Subcutaneous adipose tissue (tissue), 4 donors: ENCODE results near the gene GNB1L. TPM values are rescaled to one million over a fixed set of nuclear protein-coding genes. Genes with fewer than 3 reads are reported as not detected.

Experiments used
- CTCF ChIP-seq: fragments of 450-650 bp; IDR thresholded peaks from one replicate; pipeline ENCODE4 v1.5.1; 2016; ENCODE audit warnings: low read depth, mild to moderate bottlenecking, control low read depth, antibody characterized with exemption, moderate library complexity
- total RNA-seq, 4 donors: library from RNA; depleted of rRNA; stranded (reverse); fragments of >200 nt; gene quantifications; one replicate each; pipeline ENCODE4 v1.1.0, GENCODE V29; 2016

Gene GNB1L
- total RNA-seq, 4 donors from 2014 or later, result 1.8 to 4.9 (median 3.9) TPM

DNA sequence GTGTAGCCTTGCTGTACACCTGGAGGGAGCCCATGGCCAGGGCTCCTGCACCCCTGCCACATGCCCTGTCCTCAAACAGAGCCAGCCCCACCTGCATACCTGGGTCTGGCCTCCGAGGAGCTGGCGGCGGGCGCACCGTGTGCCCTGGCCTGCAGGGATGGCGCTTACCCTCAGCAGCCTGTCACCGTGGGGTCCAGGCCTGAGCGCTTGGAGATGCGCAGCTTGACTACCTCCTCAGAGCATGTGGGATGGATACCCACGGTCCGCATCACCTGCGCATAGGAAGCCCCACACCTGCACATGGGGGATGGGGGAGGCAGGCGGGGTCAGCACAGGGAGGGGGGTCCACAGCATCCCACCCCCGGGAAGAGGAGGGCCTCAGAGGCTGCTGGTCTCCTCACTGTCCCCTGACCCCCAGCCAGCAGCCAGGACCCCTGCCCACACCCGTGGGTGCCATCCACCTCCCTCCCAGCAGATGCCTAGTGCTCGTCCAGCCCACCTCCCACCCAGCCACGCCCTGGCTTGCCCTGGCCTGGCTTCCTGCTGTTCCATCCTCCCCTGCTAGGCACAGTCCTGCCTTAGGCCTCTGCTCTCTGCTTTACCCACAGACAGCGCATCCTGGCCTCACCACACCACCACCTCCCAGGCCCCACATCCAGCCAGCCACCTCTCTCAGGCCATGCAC, 22.4 kb upstream of the GNB1L start:
- no peak for TF ChIP-seq CTCF

DNA sequence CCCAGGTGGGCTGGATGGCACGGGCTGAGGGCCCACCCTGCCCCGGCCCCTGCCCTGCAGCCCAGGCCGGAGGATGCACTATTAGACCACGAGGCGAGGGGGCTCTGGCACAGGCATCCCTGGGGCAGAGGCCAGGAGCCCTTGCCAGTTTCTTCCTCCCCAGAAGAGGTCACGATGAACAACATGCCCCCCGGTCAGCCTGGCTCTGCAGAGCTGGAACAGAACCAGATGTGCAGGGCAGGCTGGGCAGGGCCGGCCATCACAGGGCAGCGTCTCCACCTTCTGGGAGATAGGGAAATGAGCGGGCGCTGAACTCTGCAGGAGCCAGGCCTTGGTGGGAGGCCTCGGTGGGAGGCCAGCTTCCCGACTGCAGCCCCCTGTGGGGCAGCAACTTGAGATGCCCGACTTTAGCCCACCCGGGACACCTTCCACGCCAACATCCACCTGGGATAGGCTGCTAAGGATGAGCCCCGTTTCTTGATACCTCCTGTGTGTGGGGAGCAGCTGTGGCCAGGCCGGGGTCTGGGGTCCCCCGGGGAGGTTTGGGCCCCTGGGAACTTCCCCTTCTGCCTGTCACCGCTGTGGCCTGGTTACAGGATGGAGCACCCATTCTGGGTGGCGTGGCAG, 21.8 kb upstream of the GNB1L start:
- TF ChIP-seq CTCF, result no peak

GRCh38 chr22:19875531-19876313, 21.0 kb upstream of the GNB1L start:
- no peak for TF ChIP-seq CTCF

DNA sequence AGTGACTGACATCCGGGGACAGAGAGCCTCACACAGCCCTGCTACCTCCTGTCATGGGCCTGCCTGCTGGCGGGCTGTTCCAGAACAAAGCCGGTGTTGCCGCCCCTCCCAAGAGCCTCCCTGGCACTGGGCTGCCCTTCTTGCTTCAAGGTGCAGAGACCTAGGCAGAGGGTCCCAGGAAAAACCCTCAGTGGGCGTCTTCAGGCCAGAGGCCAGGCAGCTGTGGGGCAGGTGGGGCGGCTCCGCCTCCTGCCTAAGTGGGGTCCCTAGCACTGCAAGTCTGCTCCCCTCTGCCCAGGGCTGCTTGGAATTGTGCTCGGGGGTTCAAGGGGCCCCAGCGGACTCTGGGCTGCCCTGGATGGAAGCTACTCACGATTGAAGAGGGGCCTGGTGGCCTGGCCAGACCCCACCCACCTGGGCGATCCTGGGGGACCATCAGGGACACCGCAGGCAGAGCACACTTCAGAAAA, 20.4 kb upstream of the GNB1L start:
- no peak for TF ChIP-seq CTCF

DNA sequence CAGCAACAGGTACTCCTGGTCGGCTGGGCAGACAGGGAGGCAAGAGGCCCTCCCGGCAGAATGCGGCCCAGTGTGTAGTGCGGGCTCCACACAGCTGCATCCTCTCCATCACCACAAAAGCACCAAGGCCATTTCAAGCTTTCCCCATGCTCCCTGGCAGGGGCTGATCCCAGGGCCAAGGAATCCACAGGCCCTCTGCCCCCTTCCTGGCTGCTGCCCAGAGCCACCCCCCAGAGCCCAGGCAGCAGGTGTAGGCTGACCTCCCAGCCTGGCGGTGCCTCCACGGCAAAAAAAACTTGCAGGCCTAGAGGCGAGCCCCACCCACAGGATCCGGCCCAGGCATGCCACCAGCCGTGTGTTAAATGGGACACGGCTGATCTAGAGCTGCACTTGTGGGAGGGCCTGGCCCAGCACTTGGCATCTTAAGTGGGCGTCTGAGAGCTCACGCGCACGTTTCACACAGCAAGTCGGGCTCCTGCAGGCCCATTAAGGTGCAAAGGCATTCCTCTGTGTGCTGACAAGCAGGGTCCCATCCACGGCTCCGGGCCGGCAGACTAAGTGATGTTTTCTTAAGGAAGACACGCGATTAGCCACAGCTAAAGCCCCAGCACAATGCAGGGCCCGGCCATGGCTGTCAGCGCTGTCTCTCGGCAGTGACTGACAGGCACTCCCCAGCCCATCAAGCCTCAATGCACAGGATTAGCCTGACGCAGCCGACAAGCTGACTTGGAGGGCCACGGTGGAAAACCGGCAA, 19.8 kb upstream of the GNB1L start:
- TF ChIP-seq CTCF, result no peak

GRCh38 chr22:19873960-19874306, 19.3 kb upstream of the GNB1L start:
- no peak for TF ChIP-seq CTCF
